K562 (cell line): ENCODE results near the gene AKIRIN1. TPM values are rescaled to one million over a fixed set of nuclear protein-coding genes. Genes with fewer than 3 reads are reported as not detected.

Experiments used
- ATAC-seq: fragments of 200-7000 bp; cut with Tn5 transposase; 3 replicates; pipeline ENCODE4 v1.9.1; 2020; ENCODE audit warnings: moderate library complexity
- BruUV-seq: library from RNA; stranded (reverse); fragments of 400-500 nt; replicated peaks from 2 replicates; lab custom pipeline; 2021; lab: Mats Ljungman, UMichigan
- CTCF ChIA-PET: fragments of 300-600 bp; formaldehyde crosslinking; extraction: SDS; loops from one replicate; lab custom pipeline; 2021; ENCODE audit warnings: low intra/inter-chr PET ratio; lab: Yijun Ruan, JAX
- POLR2A ChIA-PET: fragments of 300-600, 350-650 bp; sonication (Branson Sonifier 250); formaldehyde crosslinking; extraction: SDS; loops from one replicate; lab custom pipeline; 2021; ENCODE audit warnings: antibody characterized with exemption, inconsistent platforms; lab: Yijun Ruan, JAX
- DNase-seq, 4 experiments: peaks; one replicate each; pipeline versions ENCODE4 v3.0.0 to v3.0.0-alpha.2; 2011 to 2018; ENCODE audit warnings: low spot score in 3 of 4, mixed read lengths in 3 of 4; ENCODE audit errors: extremely low read depth in 1 of 4
- FAIRE-seq: peaks from 2 replicates; lab custom pipeline; 2011; peaks lifted over from hg19 to GRCh38; lab: Jason Lieb, UNC
- H2AFZ ChIP-seq: 2 replicates; pipeline ENCODE4 v1.6.0; 2011; ENCODE audit warnings: low read depth, low read length, control low read depth, inconsistent platforms
- H3K27ac ChIP-seq: fragments of 200-600 bp; 3 replicates; pipeline ENCODE4 v1.8.0; 2011; ENCODE audit warnings: low read depth, mild to moderate bottlenecking, control low read depth, inconsistent platforms, low read length, moderate library complexity, mixed read lengths; ENCODE audit errors: extremely low read depth
- H3K27me3 ChIP-seq, 2 experiments: fragments of 300-600 bp in 1 of 2; 2 replicates in 1 of 2; 3 replicates in 1 of 2; pipeline versions ENCODE4 v1.6.0 to v1.8.0; 2011; ENCODE audit warnings: inconsistent platforms in 2 of 2, low read length in 2 of 2, mild to moderate bottlenecking in 1 of 2, mixed read lengths in 1 of 2, moderate library complexity in 1 of 2; ENCODE audit not compliant: control insufficient read depth in 2 of 2, insufficient read depth in 2 of 2
- H3K36me3 ChIP-seq: fragments of 300-600 bp; 3 replicates; pipeline ENCODE4 v1.8.0; 2011; ENCODE audit warnings: mild to moderate bottlenecking, low read length, inconsistent platforms; ENCODE audit not compliant: control insufficient read depth, insufficient read depth
- H3K4me1 ChIP-seq, 2 experiments: fragments of 200-600 bp in 1 of 2; replicated peaks in 1 of 2; 2 replicates in 1 of 2; 3 replicates in 1 of 2; pipeline versions ENCODE4 v1.5.1 to v1.8.0; 2011; ENCODE audit warnings: inconsistent platforms in 2 of 2, low read length in 2 of 2, mild to moderate bottlenecking in 1 of 2, mixed read lengths in 1 of 2, moderate library complexity in 1 of 2; ENCODE audit not compliant: control insufficient read depth in 2 of 2, insufficient read depth in 2 of 2
- H3K4me2 ChIP-seq: 2 replicates; pipeline ENCODE4 v1.6.1; 2011; ENCODE audit warnings: low read length, control low read depth, inconsistent platforms, mixed read lengths; ENCODE audit not compliant: insufficient read depth
- H3K4me3 ChIP-seq: fragments of 200-600 bp; sonication (generic), shearing (Covaris generic); 2 replicates; pipeline ENCODE4 v1.5.1; 2016; ENCODE audit warnings: control low read depth, inconsistent platforms
- H3K79me2 ChIP-seq: fragments of 200-600 bp; 3 replicates; pipeline ENCODE4 v1.8.0; 2011; ENCODE audit warnings: low read length, inconsistent platforms; ENCODE audit not compliant: control insufficient read depth, insufficient read depth
- H3K9ac ChIP-seq, 2 experiments: 2 replicates each; pipeline versions ENCODE4 v1.6.0 to v1.6.1; 2011; ENCODE audit warnings: low read depth in 2 of 2, low read length in 2 of 2, control low read depth in 1 of 2, inconsistent platforms in 1 of 2, mild to moderate bottlenecking in 1 of 2, mixed read lengths in 1 of 2; ENCODE audit not compliant: insufficient read depth in 1 of 2
- H3K9me1 ChIP-seq: one replicate; pipeline ENCODE4 v1.6.0; 2011; ENCODE audit warnings: inconsistent platforms, mild to moderate bottlenecking, low read length, moderate library complexity; ENCODE audit not compliant: control insufficient read depth, insufficient read depth
- H3K9me3 ChIP-seq: replicated peaks from 2 replicates; pipeline ENCODE4 v1.5.1; 2011; ENCODE audit warnings: low read depth, low read length, inconsistent platforms; ENCODE audit not compliant: control insufficient read depth, insufficient read depth
- H4K20me1 ChIP-seq: replicated peaks from 2 replicates; pipeline ENCODE4 v1.6.1; 2011; ENCODE audit warnings: low read length, inconsistent platforms, mixed read lengths; ENCODE audit not compliant: control insufficient read depth, insufficient read depth
- CEBPB ChIP-seq: fragments of 450-650 bp; IDR thresholded peaks from 2 replicates; pipeline ENCODE4 v1.6.1; 2016; ENCODE audit warnings: missing genetic modification characterization, missing compliant biosample characterization
- CTBP1 ChIP-seq: fragments of 450-650 bp; IDR thresholded peaks from 2 replicates; pipeline ENCODE4 v1.6.1; 2016; ENCODE audit warnings: borderline replicate concordance
- HMG20A ChIP-seq: fragments of 450-650 bp; formaldehyde crosslinking; conservative IDR thresholded peaks from 2 replicates; pipeline ENCODE4 v1.4.0; 2020; ENCODE audit warnings: mild to moderate bottlenecking, mixed read lengths
- MEIS2 ChIP-seq: fragments of 450-650 bp; IDR thresholded peaks from 2 replicates; pipeline ENCODE4 v1.6.1; 2014; ENCODE audit warnings: mild to moderate bottlenecking; ENCODE audit not compliant: partially characterized antibody
- NR4A1 ChIP-seq, 2 experiments: fragments of 250-450 bp in 1 of 2; fragments of 450-650 bp in 1 of 2; sonication (Bioruptor Pico) in 1 of 2; IDR thresholded peaks; 2 replicates each; pipeline versions ENCODE4 v1.4.0 to v1.6.1; 2016 to 2020; ENCODE audit warnings: mild to moderate bottlenecking in 2 of 2, missing compliant biosample characterization in 1 of 2, missing genetic modification characterization in 1 of 2, moderate library complexity in 1 of 2
- RAD21 ChIP-seq, 2 experiments: fragments of 250-450 bp in 1 of 2; fragments of 450-650 bp in 1 of 2; sonication (Bioruptor Pico) in 1 of 2; formaldehyde crosslinking in 1 of 2; IDR thresholded peaks in 1 of 2; conservative IDR thresholded peaks in 1 of 2; 2 replicates each; pipeline versions ENCODE4 v1.4.0 to v1.8.0; 2020 to 2022; ENCODE audit warnings: mild to moderate bottlenecking in 2 of 2, moderate library complexity in 1 of 2
- RBM22 ChIP-seq: fragments of 200-400 bp; formaldehyde crosslinking; IDR thresholded peaks from 2 replicates; pipeline ENCODE4 v1.6.1; 2018; ENCODE audit warnings: low read length, low read depth; ENCODE audit not compliant: poor library complexity, severe bottlenecking
- RCOR1 ChIP-seq, 2 experiments: IDR thresholded peaks; 2 replicates each; pipeline ENCODE4 v1.6.1; 2012; ENCODE audit warnings: low read depth in 2 of 2, low read length in 2 of 2, borderline replicate concordance in 1 of 2, improper control_type of control experiment in 1 of 2
- SMC3 ChIP-seq: conservative IDR thresholded peaks from 2 replicates; pipeline ENCODE4 v1.6.1; 2011; ENCODE audit warnings: low read depth, low read length, improper control_type of control experiment; ENCODE audit not compliant: insufficient read depth
- SPI1 ChIP-seq: IDR thresholded peaks from 2 replicates; pipeline ENCODE4 v1.6.1; 2011; ENCODE audit warnings: low read depth, low read length, control low read depth, borderline replicate concordance
- ZNF121 ChIP-seq: sonication (generic); formaldehyde crosslinking; conservative IDR thresholded peaks from 2 replicates; pipeline ENCODE4 v1.8.0; 2022; ENCODE audit warnings: missing genetic modification reagents
- ZNF384 ChIP-seq: IDR thresholded peaks from 2 replicates; pipeline ENCODE4 v1.6.1; 2012; ENCODE audit warnings: low read depth, low read length, improper control_type of control experiment
- ZNF766 ChIP-seq: fragments of 200-800 bp; sonication (Bioruptor generic); conservative IDR thresholded peaks from 2 replicates; pipeline ENCODE4 v1.6.1; 2016; ENCODE audit warnings: missing genetic modification characterization, missing compliant biosample characterization
- WGBS: fragments of 100-300 bp; shearing (Covaris generic); methylation state at CpG from one replicate; pipeline ENCODE4 v1.1.6; 2016; ENCODE audit warnings: low coverage, mixed read lengths; ENCODE audit not compliant: insufficient coverage; ENCODE audit errors: missing lambda C conversion rate; 5-methylcytosine and 5-hydroxymethylcytosine counted together
- in situ Hi-C: fragments of 300-500 bp; cut with MboI; formaldehyde crosslinking; loops from 4 replicates; pipeline ENCODE4 v1.15.0; 2018; ENCODE audit warnings: inconsistent platforms, mixed read lengths
- intact Hi-C: fragments of 100-400 bp; cut with micrococcal nuclease; formaldehyde crosslinking; loops from 2 replicates; pipeline ENCODE4 v1.14.2; 2022
- polyA plus RNA-seq, 8 experiments: library from polyadenylated mRNA; depleted of rRNA in 4 of 8; stranded (reverse) in 5 of 8; unstranded in 3 of 8; fragments of >200 nt; fragmentation: Nextera tagmentation in 2 of 8; fragmentation: Illumina TruSeq in 1 of 8; extraction: Ambion mirVana in 2 of 8; extraction: Trizol in 1 of 8; gene quantifications; 2 replicates each; pipeline versions ENCODE4 v1.2.1 to v1.2.3, GENCODE V29; 2011 to 2014; ENCODE audit warnings: inconsistent platforms in 1 of 8, missing spikeins in 1 of 8
- total RNA-seq, 7 experiments: library from RNA; depleted of rRNA in 6 of 7; stranded (reverse); fragments of >200 nt in 6 of 7; fragmentation: Illumina TruSeq in 2 of 7; extraction: Trizol in 2 of 7; gene quantifications; 2 replicates each; pipeline versions ENCODE4 v1.2.1 to v1.2.3, GENCODE V29; 2011 to 2021; ENCODE audit warnings: low replicate concordance in 1 of 7
- TF ChIP-seq, protein P1 (sequence below), 3 experiments: IDR thresholded peaks in 2 of 3; conservative IDR thresholded peaks in 1 of 3; 2 replicates each; pipeline ENCODE4 v1.5.1; 2011 to 2012; ENCODE audit warnings: low read length in 3 of 3, mild to moderate bottlenecking in 3 of 3, control low read depth in 2 of 3, improper control_type of control experiment in 1 of 3, inconsistent platforms in 1 of 3, low read depth in 1 of 3, mixed read lengths in 1 of 3, moderate library complexity in 1 of 3; ENCODE audit not compliant: insufficient read depth in 2 of 3

Gene AKIRIN1
- total and polyA plus RNA-seq, 9 of the 15 experiments (the other 6 are each of a cell fraction or from before 2014, with no cell fraction given), result 11.5 to 139 (median 83.4) TPM

GRCh38 chr1:38962560-38962959 is 28.5 kb upstream of the AKIRIN1 start (continued):
- TF ChIP-seq CEBPB (tag), result peak; percentile 97

- ChIA-PET POLR2A (interaction anchor here (0.6 to 1.1 kb wide), 3 partner anchors 10 to 19 kb away, joined by 3 read pairs; no protein-coding TSS in a partner anchor), CTCF (no interaction called here)
- BruUV-seq, result no TSS peak
- no peak overlapping the region for H3K4me3 ChIP-seq
- 0 out of 2 replicates have a peak, but pooled peaks cover 4% of the 10 kb centered on the region for H3K9me3 ChIP-seq
- WGBS, result 10% methylated on average over 3 of the region's 3 CpGs
- no peaks in the 10 kb centered on the region for H3K79me2 ChIP-seq
- H4K20me1 ChIP-seq, result 0 out of 2 replicates have a peak, but pooled peaks cover 3% of the 10 kb centered on the region
- no peak overlapping the region for H2AFZ ChIP-seq
- no peak overlapping the region for H3K4me2 ChIP-seq
- DNase-seq, result peak in 3 of 4 experiments; percentile 24 to 51 (median 40)
- no peaks in the 10 kb centered on the region for H3K9me1 ChIP-seq
- ATAC-seq, result peak; percentile 91
- H3K9ac ChIP-seq, result no peak overlapping the region
- FAIRE-seq, result peak; percentile 42
- no peaks in the 10 kb centered on the region for H3K36me3 ChIP-seq
- intact Hi-C loops, result loop anchor here (1.0 kb wide), 1 partner anchor 105 kb away; the partner anchor contains the start of gene RRAGC
- H3K27ac ChIP-seq, result no peak overlapping the region
- in situ Hi-C loops, result no loop called here
- H3K4me1 ChIP-seq, result peaks cover 9 to 11% of the 10 kb centered on the region in 2 experiments; a peak in 4 of 5 replicates
- no peaks in the 10 kb centered on the region for H3K27me3 ChIP-seq
- TF ChIP-seq HMG20A (CRISPR knock-in tag), result no peak
- TF ChIP-seq, protein P1, sequence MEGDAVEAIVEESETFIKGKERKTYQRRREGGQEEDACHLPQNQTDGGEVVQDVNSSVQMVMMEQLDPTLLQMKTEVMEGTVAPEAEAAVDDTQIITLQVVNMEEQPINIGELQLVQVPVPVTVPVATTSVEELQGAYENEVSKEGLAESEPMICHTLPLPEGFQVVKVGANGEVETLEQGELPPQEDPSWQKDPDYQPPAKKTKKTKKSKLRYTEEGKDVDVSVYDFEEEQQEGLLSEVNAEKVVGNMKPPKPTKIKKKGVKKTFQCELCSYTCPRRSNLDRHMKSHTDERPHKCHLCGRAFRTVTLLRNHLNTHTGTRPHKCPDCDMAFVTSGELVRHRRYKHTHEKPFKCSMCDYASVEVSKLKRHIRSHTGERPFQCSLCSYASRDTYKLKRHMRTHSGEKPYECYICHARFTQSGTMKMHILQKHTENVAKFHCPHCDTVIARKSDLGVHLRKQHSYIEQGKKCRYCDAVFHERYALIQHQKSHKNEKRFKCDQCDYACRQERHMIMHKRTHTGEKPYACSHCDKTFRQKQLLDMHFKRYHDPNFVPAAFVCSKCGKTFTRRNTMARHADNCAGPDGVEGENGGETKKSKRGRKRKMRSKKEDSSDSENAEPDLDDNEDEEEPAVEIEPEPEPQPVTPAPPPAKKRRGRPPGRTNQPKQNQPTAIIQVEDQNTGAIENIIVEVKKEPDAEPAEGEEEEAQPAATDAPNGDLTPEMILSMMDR (IDR thresholded peaks at IDR 0.05 in 2 of 3, conservative IDR thresholded peaks at IDR 0.05 in 1 of 3; ENCODE audit: insufficient read depth in 2 of 3, low read depth in 1 of 3, low read length in 3 of 3), result peak; percentile 57 to 73 (median 69)
- peak; percentile 56 for TF ChIP-seq ZNF121 (CRISPR knock-in tag)
- TF ChIP-seq NR4A1 (CRISPR knock-in tag; IDR thresholded peaks at IDR 0.05), result no peak
- no peak for TF ChIP-seq NR4A1 (tag; IDR thresholded peaks at IDR 0.05)
- 0 out of 2 replicates have a peak, but pooled peaks have one; percentile 30 for TF ChIP-seq SMC3
- peak; percentile 62; the same call in 1 of the 2 replicates for TF ChIP-seq CTBP1
- peak; percentile 52 to 74; a peak in 3 of 4 replicates for TF ChIP-seq RAD21 (CRISPR knock-in tag; conservative IDR thresholded peaks at IDR 0.05 in 1 of 2, IDR thresholded peaks at IDR 0.05 in 1 of 2)
- TF ChIP-seq SPI1, result no peak
- TF ChIP-seq RCOR1 (IDR thresholded peaks at IDR 0.05; ENCODE audit: borderline replicate concordance in 1 of 2, low read depth in 2 of 2, low read length in 2 of 2), result peak in 1 of 2 experiments; percentile 48; a peak in 1 of 4 replicates
- no peak for TF ChIP-seq ZNF766 (CRISPR knock-in tag)
- peak; percentile 34 for TF ChIP-seq MEIS2
- TF ChIP-seq ZNF384, result no peak
- TF ChIP-seq RBM22, result no peak
These were observed 26.9 kb upstream of the AKIRIN1 start for GRCh38 chr1:38964140-38964548.
